ENCODE measurements around the gene RAB3C. TPM values are rescaled to one million over a fixed set of nuclear protein-coding genes. Genes with fewer than 3 reads are reported as not detected.

The RAB3C gene
- total RNA-seq, 2 experiments from 2014 or later = not detected

- Histone ChIP-seq H3K9me3 (ENCODE audit: control insufficient read depth in 1 of 2, insufficient read depth in 1 of 2, low read length in 2 of 2) (no peaks in the 10 kb centered on the region), H3K27ac (ENCODE audit: low read depth in 1 of 2, low read length in 2 of 2) (no peak overlapping the region), H3K4me1 (ENCODE audit: insufficient read depth, low read length) (no peaks in the 10 kb centered on the region), H3K27me3 (ENCODE audit: control insufficient read depth in 1 of 2, insufficient read depth in 2 of 2, low read length in 2 of 2) (peaks cover 0 to 5% of the 10 kb centered on the region in 2 experiments), H3K36me3 (ENCODE audit: insufficient read depth, low read length) (no peaks in the 10 kb centered on the region), H3K4me3 (ENCODE audit: low read length) (no peak overlapping the region)
- ChIA-PET POLR2A (no interaction called here), CTCF (no interaction called here)
- no peak for ATAC-seq (ENCODE audit: poor library complexity)
- H3K36me3 Mint-ChIP-seq (ENCODE audit: low read depth) = no peaks in the 10 kb centered on the region
- intact Hi-C loops (cut with DNase I, micrococcal nuclease) = no loop called here
- H3K4me1 Mint-ChIP-seq (ENCODE audit: low read depth) = no peaks in the 10 kb centered on the region
- no peak for TF ChIP-seq CTCF (IDR thresholded peaks at IDR 0.05)
- H3K9me3 Mint-ChIP-seq = no peaks in the 10 kb centered on the region
- no peak overlapping the region for H3K27ac Mint-ChIP-seq
- no peak overlapping the region for H3K4me3 Mint-ChIP-seq
- no peak for DNase-seq
- H3K27me3 Mint-ChIP-seq = no peaks in the 10 kb centered on the region
Observed at GRCh38 chr5:58670582-58670981, 87.7 kb downstream of the RAB3C start.

GRCh38 chr5:58671155-58671554 is 88.3 kb downstream of the RAB3C start:
- Histone ChIP-seq H3K27me3 (ENCODE audit: control insufficient read depth in 1 of 2, insufficient read depth in 2 of 2, low read length in 2 of 2) (peaks cover 0 to 5% of the 10 kb centered on the region in 2 experiments), H3K4me1 (ENCODE audit: insufficient read depth, low read length) (no peaks in the 10 kb centered on the region), H3K36me3 (ENCODE audit: insufficient read depth, low read length) (no peaks in the 10 kb centered on the region), H3K27ac (ENCODE audit: low read depth in 1 of 2, low read length in 2 of 2) (no peak overlapping the region), H3K4me3 (ENCODE audit: low read length) (no peak overlapping the region), H3K9me3 (ENCODE audit: control insufficient read depth in 1 of 2, insufficient read depth in 1 of 2, low read length in 2 of 2) (peaks cover 0 to 3% of the 10 kb centered on the region in 2 experiments)
- DNase-seq (no peak), ATAC-seq (ENCODE audit: poor library complexity) (no peak)
- Mint-ChIP-seq H3K27me3 (no peaks in the 10 kb centered on the region), H3K4me1 (ENCODE audit: low read depth) (no peaks in the 10 kb centered on the region), H3K36me3 (ENCODE audit: low read depth) (no peaks in the 10 kb centered on the region), H3K27ac (no peak overlapping the region), H3K9me3 (no peaks in the 10 kb centered on the region), H3K4me3 (no peak overlapping the region)
- intact Hi-C loops (cut with DNase I, micrococcal nuclease) = no loop called here
- ChIA-PET CTCF (no interaction called here), POLR2A (no interaction called here)
- no peak for TF ChIP-seq CTCF (IDR thresholded peaks at IDR 0.05)

- no peaks in the 10 kb centered on the region for H3K27me3 Mint-ChIP-seq
- no peak for ATAC-seq (ENCODE audit: poor library complexity)
- CTCF ChIA-PET = no interaction called here
- peaks cover 0 to 5% of the 10 kb centered on the region in 2 experiments for H3K27me3 ChIP-seq (ENCODE audit: control insufficient read depth in 1 of 2, insufficient read depth in 2 of 2, low read length in 2 of 2)
- POLR2A ChIA-PET = no interaction called here
- no peaks in the 10 kb centered on the region for H3K4me1 ChIP-seq (ENCODE audit: insufficient read depth, low read length)
- H3K4me3 Mint-ChIP-seq = no peak overlapping the region
- no peaks in the 10 kb centered on the region for H3K9me3 Mint-ChIP-seq
- H3K27ac ChIP-seq (ENCODE audit: low read depth in 1 of 2, low read length in 2 of 2) = no peak overlapping the region
- intact Hi-C loops (cut with DNase I, micrococcal nuclease) = no loop called here
- no peaks in the 10 kb centered on the region for H3K4me1 Mint-ChIP-seq (ENCODE audit: low read depth)
- H3K27ac Mint-ChIP-seq = no peak overlapping the region
- no peak overlapping the region for H3K4me3 ChIP-seq (ENCODE audit: low read length)
- H3K36me3 Mint-ChIP-seq (ENCODE audit: low read depth) = no peaks in the 10 kb centered on the region
- peaks cover 0 to 3% of the 10 kb centered on the region in 2 experiments for H3K9me3 ChIP-seq (ENCODE audit: control insufficient read depth in 1 of 2, insufficient read depth in 1 of 2, low read length in 2 of 2)
- DNase-seq = no peak
- H3K36me3 ChIP-seq (ENCODE audit: insufficient read depth, low read length) = no peaks in the 10 kb centered on the region
- no peak for TF ChIP-seq CTCF (IDR thresholded peaks at IDR 0.05)
Observed at GRCh38 chr5:58672521-58672920, 89.6 kb downstream of the RAB3C start.

Measured in CD4-positive, alpha-beta T cell (primary cell).